Endothelial cell of umbilical vein (primary cell): Measurements from ENCODE around the gene CPSF3. TPM values are rescaled to one million over a fixed set of nuclear protein-coding genes. Genes with fewer than 3 reads are reported as not detected.

ENCODE experiments used
- BruUV-seq: library from RNA; stranded (reverse); fragments of 400-500 nt; replicated peaks from 2 replicates; lab custom pipeline; 2021; lab: Mats Ljungman, UMichigan
- CTCF ChIA-PET: fragments of 300-600, 350-600 bp; sonication (Branson Sonifier 250); formaldehyde crosslinking; loops from one replicate; lab custom pipeline; 2021; ENCODE audit warnings: antibody characterized with exemption, inconsistent platforms; lab: Charles Lee
- POLR2A ChIA-PET: fragments of 300-600, 350-600 bp; sonication (Branson Sonifier 250); formaldehyde crosslinking; loops from one replicate; lab custom pipeline; 2021; ENCODE audit warnings: antibody characterized with exemption, inconsistent platforms; lab: Charles Lee
- DNase-seq: peaks from one replicate; pipeline ENCODE4 v3.0.0-alpha.2; 2011; ENCODE audit warnings: low read depth, low spot score
- FAIRE-seq: peaks from 2 replicates; lab custom pipeline; 2011; peaks lifted over from hg19 to GRCh38; lab: Jason Lieb, UNC
- H2AFZ ChIP-seq: 2 replicates; pipeline ENCODE4 v1.6.0; 2012; ENCODE audit warnings: low read depth, low read length, control low read depth, inconsistent platforms
- H3K27ac ChIP-seq: 2 replicates; pipeline ENCODE4 v1.5.1; 2011; ENCODE audit warnings: low read depth, mild to moderate bottlenecking, control low read depth, low read length, moderate library complexity; ENCODE audit not compliant: insufficient read depth
- H3K27me3 ChIP-seq, 2 experiments: 2 replicates each; pipeline versions ENCODE4 v1.6.0 to v1.6.1; 2011; ENCODE audit warnings: low read length in 2 of 2, mixed read lengths in 1 of 2; ENCODE audit not compliant: control insufficient read depth in 2 of 2, insufficient read depth in 2 of 2
- H3K36me3 ChIP-seq, 2 experiments: 2 replicates in 1 of 2; 3 replicates in 1 of 2; pipeline ENCODE4 v1.5.1; 2011; ENCODE audit warnings: low read length in 2 of 2, mild to moderate bottlenecking in 1 of 2, moderate library complexity in 1 of 2; ENCODE audit not compliant: control insufficient read depth in 2 of 2, insufficient read depth in 2 of 2; ENCODE audit errors: extremely low read depth in 1 of 2
- H3K4me1 ChIP-seq: 3 replicates; pipeline ENCODE4 v1.5.1; 2011; ENCODE audit warnings: mild to moderate bottlenecking, low read length; ENCODE audit not compliant: control insufficient read depth, insufficient read depth; ENCODE audit errors: extremely low read depth
- H3K4me2 ChIP-seq: 2 replicates; pipeline ENCODE4 v1.6.1; 2011; ENCODE audit warnings: low read length, control low read depth, mixed read lengths; ENCODE audit not compliant: insufficient read depth
- H3K4me3 ChIP-seq, 3 experiments: fragments of 200-600 bp in 1 of 3; sonication (generic), shearing (Covaris generic) in 1 of 3; replicated peaks in 1 of 3; 2 replicates each; pipeline ENCODE4 v1.5.1; 2011 to 2016; ENCODE audit warnings: control low read depth in 3 of 3, low read length in 3 of 3, mild to moderate bottlenecking in 2 of 3, inconsistent platforms in 1 of 3, low read depth in 1 of 3, moderate library complexity in 1 of 3; ENCODE audit not compliant: insufficient read depth in 1 of 3
- H3K79me2 ChIP-seq: 2 replicates; pipeline ENCODE4 v1.6.0; 2012; ENCODE audit warnings: low read length, inconsistent platforms; ENCODE audit not compliant: control insufficient read depth, insufficient read depth
- H3K9ac ChIP-seq: replicated peaks from 2 replicates; pipeline ENCODE3; 2011; ENCODE audit warnings: low read length, control low read depth; ENCODE audit not compliant: insufficient read depth; ENCODE audit errors: extremely low read depth
- H3K9me1 ChIP-seq: replicated peaks from 3 replicates; pipeline ENCODE4 v1.6.0; 2011; ENCODE audit warnings: mild to moderate bottlenecking, low read length; ENCODE audit not compliant: control insufficient read depth, insufficient read depth; ENCODE audit errors: extremely low read depth
- H3K9me3 ChIP-seq: replicated peaks from 2 replicates; pipeline ENCODE4 v1.5.1; 2012; ENCODE audit warnings: low read length, inconsistent platforms; ENCODE audit not compliant: control insufficient read depth, insufficient read depth
- H4K20me1 ChIP-seq: replicated peaks from 2 replicates; pipeline ENCODE3; 2011; ENCODE audit warnings: mild to moderate bottlenecking, low read length; ENCODE audit not compliant: control insufficient read depth, insufficient read depth; ENCODE audit errors: extremely low read depth
- EZH2 ChIP-seq: IDR thresholded peaks from 2 replicates; pipeline ENCODE4 v1.6.1; 2012; ENCODE audit warnings: borderline replicate concordance, low read depth, mild to moderate bottlenecking, moderate library complexity, low read length, inconsistent platforms; ENCODE audit not compliant: severe bottlenecking
- FOS ChIP-seq: IDR thresholded peaks from 2 replicates; pipeline ENCODE4 v1.6.1; 2011; ENCODE audit warnings: mild to moderate bottlenecking, low read length, moderate library complexity, borderline replicate concordance; ENCODE audit not compliant: insufficient read depth
- GATA2 ChIP-seq: IDR thresholded peaks from 2 replicates; pipeline ENCODE4 v1.7.0; 2011; ENCODE audit warnings: low read depth, mild to moderate bottlenecking, moderate library complexity, mixed read lengths, low read length; ENCODE audit not compliant: insufficient read length, insufficient read depth
- JUN ChIP-seq: IDR thresholded peaks from 2 replicates; pipeline ENCODE4 v1.6.1; 2011; ENCODE audit warnings: borderline replicate concordance, low read depth; ENCODE audit not compliant: insufficient read length, insufficient read depth
- MYC ChIP-seq: IDR thresholded peaks from one replicate; pipeline ENCODE4 v1.6.1; 2011; ENCODE audit warnings: mild to moderate bottlenecking, low read depth, low read length
- POLR2A ChIP-seq: IDR thresholded peaks from 2 replicates; pipeline ENCODE4 v1.6.1; 2012; ENCODE audit warnings: low read depth, mild to moderate bottlenecking, control low read depth, low read length
- POLR2AphosphoS5 ChIP-seq: IDR thresholded peaks from 2 replicates; pipeline ENCODE4 v1.6.1; 2012; ENCODE audit warnings: low read depth, mild to moderate bottlenecking, control low read depth, low read length, moderate library complexity; ENCODE audit not compliant: insufficient read depth
- dilution Hi-C: fragments of 300-500 bp; cut with MboI; formaldehyde crosslinking; loops from one replicate; pipeline ENCODE4 v1.15.0; 2019; ENCODE audit warnings: low sequenced_read_pairs; ENCODE audit not compliant: extremely low pct_ligation_motif_present
- intact Hi-C: fragments of 100-400 bp; cut with micrococcal nuclease; formaldehyde crosslinking; loops from one replicate; pipeline ENCODE4 v1.10.0; 2022
- polyA plus RNA-seq, 4 experiments: library from polyadenylated mRNA; depleted of rRNA in 3 of 4; stranded (reverse) in 3 of 4; unstranded in 1 of 4; fragments of >200 nt; gene quantifications; 2 replicates each; pipeline versions ENCODE4 v1.2.1 to v1.2.3, GENCODE V29; 2011 to 2012; ENCODE audit warnings: missing spikeins in 1 of 4
- total RNA-seq: library from RNA; stranded (reverse); gene quantifications from 2 replicates; pipeline ENCODE4 v1.2.3, GENCODE V29; 2021
- TF ChIP-seq, protein P1 (sequence below): IDR thresholded peaks from 2 replicates; pipeline ENCODE4 v1.6.1; 2011; ENCODE audit not compliant: insufficient read depth, insufficient read length
- TF ChIP-seq, protein P2 (sequence below), 2 donors: IDR thresholded peaks; 1 replicate in 1 of 2; 2 replicates in 1 of 2; pipeline ENCODE4 v1.5.1; 2011; ENCODE audit warnings: low read length in 2 of 2, mild to moderate bottlenecking in 2 of 2, moderate library complexity in 2 of 2, control low read depth in 1 of 2, inconsistent platforms in 1 of 2, low read depth in 1 of 2; ENCODE audit not compliant: insufficient read depth in 1 of 2; ENCODE audit errors: extremely low read depth in 1 of 2

Gene CPSF3
- total and polyA plus RNA-seq, 2 donors (not counting 3 experiments of a cell fraction or from before 2014, with no cell fraction given), result 13.7 to 35.6 TPM

DNA sequence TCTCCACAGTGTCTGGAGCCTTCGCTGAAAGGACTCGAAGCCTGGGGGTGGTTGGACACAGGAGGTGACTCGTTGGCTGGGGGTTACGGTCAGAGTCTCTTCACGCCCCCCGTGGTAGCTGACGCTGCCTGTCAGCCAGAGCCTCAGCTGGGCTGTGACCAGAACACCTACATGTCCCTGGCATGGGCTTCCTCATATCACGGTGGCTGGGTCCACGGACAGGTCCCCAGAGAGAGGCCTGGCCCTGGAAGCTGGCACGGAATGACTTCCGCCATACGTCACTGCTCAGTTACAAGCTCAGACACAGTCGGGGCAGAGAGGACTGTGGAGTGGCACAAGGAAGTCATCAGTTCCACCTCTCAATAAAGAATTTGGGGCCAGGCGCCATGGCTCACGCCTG is 28.6 kb upstream of the CPSF3 start:
- Histone ChIP-seq H3K36me3 (peaks cover 12 to 37% of the 10 kb centered on the region in 2 experiments), H3K4me3 (no peak overlapping the region), H3K4me1 (no peaks in the 10 kb centered on the region), H3K9me1 (no peaks in the 10 kb centered on the region), H3K9me3 (no peaks in the 10 kb centered on the region), H3K27ac (no peak overlapping the region), H3K9ac (no peak overlapping the region), H4K20me1 (no peaks in the 10 kb centered on the region), H3K79me2 (no peaks in the 10 kb centered on the region), H2AFZ (no peak overlapping the region), H3K4me2 (no peak overlapping the region), H3K27me3 (no peaks in the 10 kb centered on the region)
- TF ChIP-seq EZH2 (no peak), GATA2 (no peak), MYC (no peak)
- TF ChIP-seq, protein P1, sequence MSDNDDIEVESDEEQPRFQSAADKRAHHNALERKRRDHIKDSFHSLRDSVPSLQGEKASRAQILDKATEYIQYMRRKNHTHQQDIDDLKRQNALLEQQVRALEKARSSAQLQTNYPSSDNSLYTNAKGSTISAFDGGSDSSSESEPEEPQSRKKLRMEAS, result no peak
- TF ChIP-seq, protein P2, sequence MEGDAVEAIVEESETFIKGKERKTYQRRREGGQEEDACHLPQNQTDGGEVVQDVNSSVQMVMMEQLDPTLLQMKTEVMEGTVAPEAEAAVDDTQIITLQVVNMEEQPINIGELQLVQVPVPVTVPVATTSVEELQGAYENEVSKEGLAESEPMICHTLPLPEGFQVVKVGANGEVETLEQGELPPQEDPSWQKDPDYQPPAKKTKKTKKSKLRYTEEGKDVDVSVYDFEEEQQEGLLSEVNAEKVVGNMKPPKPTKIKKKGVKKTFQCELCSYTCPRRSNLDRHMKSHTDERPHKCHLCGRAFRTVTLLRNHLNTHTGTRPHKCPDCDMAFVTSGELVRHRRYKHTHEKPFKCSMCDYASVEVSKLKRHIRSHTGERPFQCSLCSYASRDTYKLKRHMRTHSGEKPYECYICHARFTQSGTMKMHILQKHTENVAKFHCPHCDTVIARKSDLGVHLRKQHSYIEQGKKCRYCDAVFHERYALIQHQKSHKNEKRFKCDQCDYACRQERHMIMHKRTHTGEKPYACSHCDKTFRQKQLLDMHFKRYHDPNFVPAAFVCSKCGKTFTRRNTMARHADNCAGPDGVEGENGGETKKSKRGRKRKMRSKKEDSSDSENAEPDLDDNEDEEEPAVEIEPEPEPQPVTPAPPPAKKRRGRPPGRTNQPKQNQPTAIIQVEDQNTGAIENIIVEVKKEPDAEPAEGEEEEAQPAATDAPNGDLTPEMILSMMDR (IDR thresholded peaks at IDR 0.05; ENCODE audit: extremely low read depth in 1 of 2, insufficient read depth in 1 of 2, low read depth in 1 of 2, low read length in 2 of 2), result no peak
- dilution Hi-C loops, result no loop called here
- BruUV-seq, result no TSS peak
- DNase-seq (no peak), FAIRE-seq (no peak)
- ChIA-PET POLR2A (no interaction called here), CTCF (no interaction called here)
- intact Hi-C loops, result no loop called here

DNA sequence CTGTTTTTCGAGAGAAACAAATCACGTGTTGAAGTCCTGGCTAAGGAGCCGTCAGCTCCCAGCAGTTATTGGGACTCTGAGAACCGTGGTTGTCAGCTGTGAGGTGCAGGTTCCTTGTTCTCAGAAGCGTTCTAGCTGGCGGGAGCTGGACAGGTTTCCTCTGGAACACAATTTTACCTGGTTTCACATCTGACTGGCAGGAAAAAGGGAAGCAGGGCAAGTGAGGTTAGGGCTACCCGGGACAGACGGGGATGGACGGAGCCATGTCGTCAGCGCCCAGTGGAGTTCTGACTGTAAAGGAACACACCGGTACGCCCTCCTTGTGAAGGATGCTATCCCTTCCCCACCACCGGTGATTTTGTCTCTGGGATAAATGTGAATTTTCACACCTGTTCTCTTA is 26.3 kb upstream of the CPSF3 start:
- Histone ChIP-seq H3K4me2 (no peak overlapping the region), H3K27me3 (no peaks in the 10 kb centered on the region), H4K20me1 (no peaks in the 10 kb centered on the region), H3K9ac (no peak overlapping the region), H3K79me2 (no peaks in the 10 kb centered on the region), H3K9me3 (no peaks in the 10 kb centered on the region), H3K27ac (no peak overlapping the region), H2AFZ (no peak overlapping the region), H3K4me1 (no peaks in the 10 kb centered on the region), H3K9me1 (no peaks in the 10 kb centered on the region), H3K4me3 (no peak overlapping the region), H3K36me3 (peaks cover 6 to 41% of the 10 kb centered on the region in 2 experiments)
- dilution Hi-C loops (no loop called here), intact Hi-C loops (no loop called here)
- ChIA-PET CTCF (no interaction called here), POLR2A (no interaction called here)
- FAIRE-seq (no peak), DNase-seq (no peak)
- BruUV-seq, result no TSS peak
- TF ChIP-seq JUN, result no peak
- no peak for TF ChIP-seq EZH2
- TF ChIP-seq MYC, result no peak
- TF ChIP-seq, protein P2 (IDR thresholded peaks at IDR 0.05; ENCODE audit: extremely low read depth in 1 of 2, insufficient read depth in 1 of 2, low read depth in 1 of 2, low read length in 2 of 2), result no peak
- no peak for TF ChIP-seq POLR2A
- TF ChIP-seq POLR2AphosphoS5, result no peak
- TF ChIP-seq, protein P1, result no peak
- no peak for TF ChIP-seq FOS
- no peak for TF ChIP-seq GATA2
